ENCODE results near the gene SMARCA5.

DNA sequence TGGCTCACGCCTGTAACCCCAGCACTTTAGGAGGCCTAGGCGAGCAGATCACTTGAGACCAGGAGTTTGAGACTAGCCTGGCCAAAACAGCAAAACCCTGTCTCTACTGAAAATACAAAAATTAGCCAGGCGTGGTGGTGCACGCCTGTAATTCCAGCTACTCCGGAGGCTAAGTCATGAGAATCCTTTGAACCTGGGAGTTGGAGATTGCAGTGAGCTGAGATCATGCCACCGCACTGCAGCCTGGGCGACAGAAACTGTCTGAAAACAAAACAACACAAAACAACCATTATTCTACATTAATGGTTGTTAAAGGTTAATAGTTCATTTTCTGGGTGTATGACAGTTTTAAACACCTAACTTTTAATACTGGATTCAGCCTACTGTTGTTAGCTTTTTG lies 1.6 kb upstream of the SMARCA5 start:
- TF ChIP-seq, protein P1, sequence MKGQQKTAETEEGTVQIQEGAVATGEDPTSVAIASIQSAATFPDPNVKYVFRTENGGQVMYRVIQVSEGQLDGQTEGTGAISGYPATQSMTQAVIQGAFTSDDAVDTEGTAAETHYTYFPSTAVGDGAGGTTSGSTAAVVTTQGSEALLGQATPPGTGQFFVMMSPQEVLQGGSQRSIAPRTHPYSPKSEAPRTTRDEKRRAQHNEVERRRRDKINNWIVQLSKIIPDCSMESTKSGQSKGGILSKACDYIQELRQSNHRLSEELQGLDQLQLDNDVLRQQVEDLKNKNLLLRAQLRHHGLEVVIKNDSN (IDR thresholded peaks at IDR 0.05) = no peak
- TF ChIP-seq, protein P2, sequence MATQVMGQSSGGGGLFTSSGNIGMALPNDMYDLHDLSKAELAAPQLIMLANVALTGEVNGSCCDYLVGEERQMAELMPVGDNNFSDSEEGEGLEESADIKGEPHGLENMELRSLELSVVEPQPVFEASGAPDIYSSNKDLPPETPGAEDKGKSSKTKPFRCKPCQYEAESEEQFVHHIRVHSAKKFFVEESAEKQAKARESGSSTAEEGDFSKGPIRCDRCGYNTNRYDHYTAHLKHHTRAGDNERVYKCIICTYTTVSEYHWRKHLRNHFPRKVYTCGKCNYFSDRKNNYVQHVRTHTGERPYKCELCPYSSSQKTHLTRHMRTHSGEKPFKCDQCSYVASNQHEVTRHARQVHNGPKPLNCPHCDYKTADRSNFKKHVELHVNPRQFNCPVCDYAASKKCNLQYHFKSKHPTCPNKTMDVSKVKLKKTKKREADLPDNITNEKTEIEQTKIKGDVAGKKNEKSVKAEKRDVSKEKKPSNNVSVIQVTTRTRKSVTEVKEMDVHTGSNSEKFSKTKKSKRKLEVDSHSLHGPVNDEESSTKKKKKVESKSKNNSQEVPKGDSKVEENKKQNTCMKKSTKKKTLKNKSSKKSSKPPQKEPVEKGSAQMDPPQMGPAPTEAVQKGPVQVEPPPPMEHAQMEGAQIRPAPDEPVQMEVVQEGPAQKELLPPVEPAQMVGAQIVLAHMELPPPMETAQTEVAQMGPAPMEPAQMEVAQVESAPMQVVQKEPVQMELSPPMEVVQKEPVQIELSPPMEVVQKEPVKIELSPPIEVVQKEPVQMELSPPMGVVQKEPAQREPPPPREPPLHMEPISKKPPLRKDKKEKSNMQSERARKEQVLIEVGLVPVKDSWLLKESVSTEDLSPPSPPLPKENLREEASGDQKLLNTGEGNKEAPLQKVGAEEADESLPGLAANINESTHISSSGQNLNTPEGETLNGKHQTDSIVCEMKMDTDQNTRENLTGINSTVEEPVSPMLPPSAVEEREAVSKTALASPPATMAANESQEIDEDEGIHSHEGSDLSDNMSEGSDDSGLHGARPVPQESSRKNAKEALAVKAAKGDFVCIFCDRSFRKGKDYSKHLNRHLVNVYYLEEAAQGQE (IDR thresholded peaks at IDR 0.05; ENCODE audit: low read depth) = no peak
- no peak for TF ChIP-seq EP300 (IDR thresholded peaks at IDR 0.05; ENCODE audit: borderline replicate concordance)
- no peak for TF ChIP-seq TAF1 (IDR thresholded peaks at IDR 0.05; ENCODE audit: low read depth)
- TF ChIP-seq, protein P3, sequence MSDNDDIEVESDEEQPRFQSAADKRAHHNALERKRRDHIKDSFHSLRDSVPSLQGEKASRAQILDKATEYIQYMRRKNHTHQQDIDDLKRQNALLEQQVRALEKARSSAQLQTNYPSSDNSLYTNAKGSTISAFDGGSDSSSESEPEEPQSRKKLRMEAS (IDR thresholded peaks at IDR 0.05) = no peak
- no peak for TF ChIP-seq FOXM1 (IDR thresholded peaks at IDR 0.05; ENCODE audit: borderline replicate concordance, low read depth)
- no peak for TF ChIP-seq EGR1 (IDR thresholded peaks at IDR 0.05)
- no peak for TF ChIP-seq TCF12 (IDR thresholded peaks at IDR 0.05; ENCODE audit: low read depth)
- no peak for TF ChIP-seq RAD21 (IDR thresholded peaks at IDR 0.05; ENCODE audit: low read depth)
- no peak for TF ChIP-seq YY1 (IDR thresholded peaks at IDR 0.05; ENCODE audit: low read depth)

All from Ishikawa (cell line).